MV-4-11 (cell line): ENCODE results near the gene PPY.
"Not testable (repeated sequence)": the region's sequence is repeated elsewhere in the genome, so short reads cannot be mapped to it uniquely, and the experiment has no call there.

Source experiments
- DNase-seq: peaks from one replicate; lab custom pipeline; 2025; lab: John Stamatoyannopoulos, UW

The PPY gene

DNA sequence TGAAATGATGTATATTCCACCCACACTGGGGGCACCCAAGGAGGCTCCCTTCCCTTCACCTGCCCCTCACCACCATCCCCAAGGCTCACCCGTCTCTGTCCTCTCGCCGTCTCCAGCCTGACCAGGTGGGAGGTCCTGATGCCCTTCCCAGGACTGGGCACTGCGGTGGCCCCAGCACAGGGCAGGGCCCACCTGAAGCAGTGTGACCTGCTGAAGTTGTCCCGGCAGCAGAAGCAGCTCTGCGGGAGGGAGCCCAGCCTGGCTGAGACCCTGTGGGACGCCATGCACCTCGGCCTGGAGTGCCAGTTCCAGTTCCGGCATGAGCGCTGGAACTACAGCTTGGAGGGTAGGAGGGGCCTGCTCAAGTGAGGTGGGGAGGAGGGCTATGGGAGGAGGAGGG lies 9.9 kb downstream of the PPY start:
- no peak for DNase-seq

GRCh38 chr17:43931062-43931571 lies 11.2 kb downstream of the PPY start:
- no peak for DNase-seq

- no peak for DNase-seq
Observed at GRCh38 chr17:43928609-43929008, 13.7 kb downstream of the PPY start.

DNA sequence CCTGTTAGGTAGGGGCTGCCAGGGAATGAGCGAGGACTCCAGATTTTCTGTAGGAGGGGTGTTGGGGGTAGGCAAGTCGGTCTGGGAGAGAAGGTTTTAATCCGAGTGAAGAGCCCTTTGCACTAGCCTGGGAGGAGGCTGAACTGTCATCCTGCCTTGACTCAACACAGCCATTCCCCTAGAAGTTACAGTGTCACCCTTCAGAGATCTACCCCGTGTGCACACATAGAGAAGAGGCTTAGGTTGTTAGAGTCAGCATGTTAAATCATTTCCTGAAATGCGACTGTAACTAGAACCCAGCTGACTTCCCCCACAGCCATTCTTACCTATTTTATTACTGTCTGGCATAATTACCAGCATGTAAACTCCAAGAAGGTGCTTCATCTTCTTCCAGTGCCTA lies 14.3 kb downstream of the PPY start:
- not testable (repeated sequence) for DNase-seq

DNA sequence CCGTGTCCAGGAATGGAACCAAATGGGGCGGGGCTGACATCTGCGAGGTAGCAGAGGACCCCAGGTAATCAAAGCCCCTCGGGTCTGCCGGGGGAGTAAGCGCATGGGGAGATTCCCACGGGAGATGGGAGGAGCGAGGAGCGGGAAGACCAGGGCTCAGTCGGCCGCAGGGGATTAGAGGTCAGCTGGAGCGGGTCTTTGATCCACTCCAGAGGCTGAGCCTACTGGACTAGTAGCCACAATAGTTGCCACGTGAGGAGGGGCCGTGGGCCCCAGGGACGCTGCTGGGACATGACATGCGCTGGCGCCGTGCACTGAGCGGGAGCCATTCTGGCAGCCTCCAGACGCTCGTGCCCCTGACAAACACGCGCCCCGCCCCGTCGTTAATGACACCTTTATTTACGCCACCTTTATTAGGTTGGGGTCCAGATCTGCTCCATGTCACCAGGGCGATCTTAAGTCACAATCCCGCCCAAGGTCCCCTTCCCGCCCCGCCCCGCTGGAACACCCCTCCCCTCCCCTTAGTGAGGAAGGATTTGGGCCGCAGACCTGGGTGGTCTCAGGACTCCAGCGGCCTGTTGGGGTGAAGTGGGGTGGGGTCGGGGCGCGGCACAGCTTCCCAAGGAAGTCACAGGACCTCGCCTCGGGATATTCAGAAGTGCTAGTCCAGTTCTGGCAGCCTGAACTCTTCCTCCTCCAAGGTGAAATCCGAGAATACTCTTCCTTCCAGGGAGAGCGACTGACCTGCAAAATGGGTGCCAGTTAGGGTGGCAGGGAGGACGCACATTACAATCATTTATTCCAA lies 15.0 kb downstream of the PPY start:
- no peak for DNase-seq

DNA sequence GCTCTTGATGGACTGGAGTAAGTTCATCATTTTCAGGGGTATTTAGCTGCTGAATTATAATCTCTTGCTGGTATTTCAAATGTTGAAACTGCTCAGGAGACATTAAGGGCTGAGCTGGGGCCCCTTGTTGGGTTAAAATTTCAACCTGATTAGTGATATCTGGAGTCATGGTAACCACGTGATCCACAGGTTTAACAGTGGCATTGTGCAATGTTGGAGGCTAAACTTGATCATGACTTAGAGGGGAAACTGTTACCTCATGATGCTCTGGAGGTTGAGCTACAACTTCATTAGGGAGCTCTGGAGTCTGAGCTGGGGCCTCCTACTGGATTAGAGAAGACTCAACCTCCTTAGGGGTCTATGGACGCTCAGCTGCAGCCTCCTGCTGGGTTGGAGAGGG lies 17.7 kb downstream of the PPY start:
- no peak for DNase-seq

DNA sequence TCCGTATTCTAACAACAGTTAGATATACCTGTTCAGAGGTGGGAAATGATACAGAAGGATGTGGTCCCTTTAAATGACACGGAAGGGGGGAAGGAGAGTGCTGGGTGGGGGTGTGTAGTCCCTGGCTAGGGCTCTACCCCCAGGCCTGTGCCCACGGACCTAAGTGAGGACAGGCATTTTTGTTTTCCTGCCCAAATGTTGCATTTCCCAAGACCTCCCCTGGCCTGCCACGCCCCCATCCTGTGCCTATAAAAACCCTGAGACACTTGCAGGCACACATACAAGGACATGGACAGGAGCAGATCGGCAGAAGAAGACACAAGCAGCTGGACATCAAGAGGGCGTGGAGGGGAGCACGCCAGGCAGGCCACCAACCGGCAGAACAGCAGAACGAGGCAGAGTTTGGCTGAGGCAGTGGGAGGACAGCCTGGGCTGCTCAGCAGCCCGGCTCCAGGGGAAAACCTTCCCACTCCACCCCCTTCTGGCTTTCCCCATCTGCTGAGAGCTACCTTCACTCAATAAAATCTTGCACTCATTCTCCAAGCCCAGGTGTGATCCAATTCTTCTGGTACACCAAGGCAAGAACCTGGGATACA lies 21.7 kb downstream of the PPY start:
- no peak for DNase-seq

DNA sequence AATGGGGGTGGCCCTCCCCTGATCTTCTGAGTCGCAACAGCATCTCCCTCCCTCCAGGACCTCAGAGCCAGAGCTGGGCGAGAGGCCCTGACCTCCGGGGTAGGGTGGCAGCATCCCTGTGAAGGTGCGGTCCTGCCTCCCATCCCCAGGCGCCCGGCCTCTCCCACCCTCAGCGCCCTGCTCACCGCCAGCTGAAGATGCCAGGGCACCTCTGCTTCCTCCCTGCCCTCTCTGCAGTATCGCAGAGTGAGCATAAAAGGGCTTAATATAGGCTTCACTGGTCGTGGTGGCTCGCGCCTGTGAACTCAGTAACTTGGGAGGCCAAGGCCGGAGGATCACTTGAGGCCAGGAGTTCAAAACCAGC lies 24.3 kb downstream of the PPY start:
- no peak for DNase-seq

DNA sequence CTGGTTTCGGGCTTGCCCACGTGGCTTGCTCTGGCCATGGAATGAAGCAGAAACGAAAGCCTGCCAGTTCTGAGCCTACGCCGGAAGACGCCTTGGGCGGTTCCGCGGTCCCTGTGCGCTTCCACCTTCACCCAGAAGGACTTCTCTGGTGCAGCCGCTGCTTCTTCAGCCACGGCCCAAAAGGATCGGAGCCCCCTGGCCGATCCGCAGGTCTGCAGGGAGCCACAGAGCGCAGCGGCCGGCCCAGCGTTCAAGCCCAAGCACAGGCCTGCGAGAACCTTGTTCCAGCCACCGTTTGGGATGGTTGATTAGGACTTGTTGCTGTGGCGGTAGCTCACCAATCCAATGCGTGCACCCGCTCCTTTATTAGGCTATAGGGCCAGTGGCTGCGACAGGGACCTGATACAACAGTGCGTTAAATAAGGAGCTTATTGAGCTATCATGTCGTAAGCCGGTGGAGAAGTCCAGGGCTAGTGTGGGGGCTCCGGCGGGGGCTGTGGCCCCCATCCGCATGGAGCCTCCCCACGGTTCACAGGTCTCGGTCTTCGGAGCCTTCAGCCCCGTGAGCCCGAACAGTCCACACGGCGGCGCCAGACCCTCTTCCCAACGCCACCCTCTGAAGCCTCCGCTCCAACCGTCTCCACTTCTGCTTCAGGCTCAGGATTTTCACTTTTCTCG lies 24.8 kb downstream of the PPY start:
- DNase-seq = peak; percentile 15

GRCh38 chr17:43917016-43917347 lies 25.3 kb downstream of the PPY start:
- DNase-seq = no peak

DNA sequence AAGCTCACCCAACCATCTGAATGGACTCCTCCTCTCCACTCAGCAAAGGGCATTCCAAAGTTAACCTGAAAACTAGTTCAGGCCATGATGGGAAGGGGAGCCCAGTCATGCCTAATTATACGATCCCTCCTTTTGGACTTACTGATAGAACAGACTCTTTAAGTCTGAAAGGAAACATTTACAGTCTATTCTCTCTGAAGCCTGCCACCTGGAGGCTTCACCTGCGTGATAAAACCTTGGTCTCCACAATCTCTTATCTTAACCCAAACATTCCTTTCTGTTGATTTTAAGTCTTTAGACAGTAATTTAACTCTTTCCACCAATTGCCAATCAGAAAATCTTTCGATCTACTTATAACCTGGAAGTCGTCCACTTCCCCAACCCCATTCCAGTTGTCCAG lies 25.9 kb downstream of the PPY start:
- DNase-seq = no peak

GRCh38 chr17:43915559-43915958 lies 26.7 kb downstream of the PPY start:
- no peak for DNase-seq

GRCh38 chr17:43914451-43914850 lies 27.8 kb downstream of the PPY start:
- DNase-seq = no peak

DNA sequence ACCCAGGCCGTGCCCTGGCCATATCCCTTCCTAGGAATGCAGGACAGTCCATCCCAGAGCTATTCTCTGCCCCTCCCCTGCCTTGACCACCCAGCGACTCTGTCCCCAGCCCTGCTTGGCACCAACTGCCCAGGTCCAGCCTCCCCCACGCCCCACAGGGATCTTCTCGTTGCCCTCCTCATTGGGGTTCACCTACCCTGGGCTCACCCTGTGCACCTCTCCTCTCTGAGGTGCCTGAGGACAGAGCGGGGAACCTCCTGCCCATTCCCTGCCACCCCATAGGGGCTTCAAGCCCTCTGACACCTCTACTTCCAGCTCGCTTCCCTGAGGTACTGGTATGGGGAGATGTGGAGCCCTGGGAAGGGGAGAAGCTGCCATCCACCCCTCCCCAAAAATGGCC lies 28.7 kb downstream of the PPY start:
- DNase-seq = no peak

DNA sequence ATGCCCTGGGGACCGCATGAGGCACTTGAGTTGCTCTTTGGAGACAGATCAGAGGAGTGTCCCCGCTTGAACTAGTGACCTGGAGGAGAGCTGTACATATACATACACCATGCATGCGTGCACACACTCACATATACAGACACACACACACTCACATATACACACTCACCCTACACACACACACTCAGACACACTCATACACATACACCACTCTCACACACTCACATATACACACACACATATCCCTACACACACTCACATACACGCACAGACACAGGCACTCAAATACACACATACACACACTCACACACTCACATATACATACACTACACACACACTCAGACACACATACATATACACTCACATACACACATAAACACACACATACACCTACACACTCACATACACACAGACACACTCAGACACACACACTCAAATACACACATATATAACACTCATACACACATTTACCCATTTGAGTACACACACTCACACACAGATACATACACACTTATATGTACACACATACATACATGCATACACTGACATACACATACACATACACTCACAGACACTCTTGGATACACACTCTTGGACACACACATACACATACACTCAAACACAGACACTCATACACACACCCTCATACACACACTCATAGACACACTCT lies 29.5 kb downstream of the PPY start:
- DNase-seq = no peak

DNA sequence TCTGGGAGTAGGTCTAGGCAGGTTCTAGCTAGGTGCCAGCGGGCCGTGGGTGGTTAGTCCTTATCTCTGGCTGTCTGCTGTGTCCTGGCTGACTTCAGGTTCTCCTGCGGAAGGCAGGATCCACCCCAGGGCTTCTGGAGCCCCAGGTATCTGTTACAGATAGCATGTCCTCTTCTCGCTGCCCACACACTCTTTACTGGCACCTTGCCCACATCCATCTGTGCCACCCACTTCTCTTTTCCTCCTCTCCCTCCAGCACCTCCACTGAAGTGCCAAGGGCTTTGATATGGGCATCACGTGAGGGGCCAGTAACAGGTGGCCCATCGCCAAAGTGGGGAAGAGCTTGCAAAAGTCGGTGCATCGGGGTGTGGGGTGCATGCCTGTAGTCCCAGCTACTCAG lies 30.4 kb downstream of the PPY start:
- DNase-seq = no peak

DNA sequence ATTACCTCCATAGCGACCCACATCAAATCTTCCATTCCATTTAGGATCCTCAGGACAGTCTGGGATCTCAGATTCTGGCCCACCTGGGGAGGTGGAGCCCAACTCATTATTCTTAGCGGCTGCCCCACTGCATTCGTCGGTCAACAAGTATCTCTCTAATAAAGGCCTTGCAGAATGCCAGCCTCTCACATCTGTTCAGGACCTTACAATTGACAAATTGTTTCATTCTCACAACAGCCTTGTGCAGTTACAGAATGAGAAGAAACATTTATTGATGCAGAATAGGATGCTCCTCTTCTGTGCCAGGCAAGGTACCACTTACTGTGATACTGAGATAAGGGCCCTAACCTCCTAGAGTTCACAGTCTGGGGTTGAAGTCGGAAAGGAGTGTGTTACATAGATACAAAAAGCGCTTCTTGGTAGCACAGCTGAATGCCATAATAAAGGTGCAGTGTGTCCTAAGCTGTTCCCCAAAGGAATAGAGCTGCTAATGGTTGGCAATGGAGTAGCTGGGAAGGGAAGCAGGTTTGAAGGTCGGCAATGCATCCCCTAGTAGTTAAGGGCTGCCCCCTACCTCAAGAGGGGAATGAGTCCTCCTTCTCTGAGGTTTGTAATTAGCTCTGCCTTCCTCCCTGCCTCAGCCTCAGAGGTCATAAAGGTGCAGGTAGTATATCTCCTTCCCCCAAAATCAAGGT lies 32.6 kb downstream of the PPY start:
- no peak for DNase-seq

DNA sequence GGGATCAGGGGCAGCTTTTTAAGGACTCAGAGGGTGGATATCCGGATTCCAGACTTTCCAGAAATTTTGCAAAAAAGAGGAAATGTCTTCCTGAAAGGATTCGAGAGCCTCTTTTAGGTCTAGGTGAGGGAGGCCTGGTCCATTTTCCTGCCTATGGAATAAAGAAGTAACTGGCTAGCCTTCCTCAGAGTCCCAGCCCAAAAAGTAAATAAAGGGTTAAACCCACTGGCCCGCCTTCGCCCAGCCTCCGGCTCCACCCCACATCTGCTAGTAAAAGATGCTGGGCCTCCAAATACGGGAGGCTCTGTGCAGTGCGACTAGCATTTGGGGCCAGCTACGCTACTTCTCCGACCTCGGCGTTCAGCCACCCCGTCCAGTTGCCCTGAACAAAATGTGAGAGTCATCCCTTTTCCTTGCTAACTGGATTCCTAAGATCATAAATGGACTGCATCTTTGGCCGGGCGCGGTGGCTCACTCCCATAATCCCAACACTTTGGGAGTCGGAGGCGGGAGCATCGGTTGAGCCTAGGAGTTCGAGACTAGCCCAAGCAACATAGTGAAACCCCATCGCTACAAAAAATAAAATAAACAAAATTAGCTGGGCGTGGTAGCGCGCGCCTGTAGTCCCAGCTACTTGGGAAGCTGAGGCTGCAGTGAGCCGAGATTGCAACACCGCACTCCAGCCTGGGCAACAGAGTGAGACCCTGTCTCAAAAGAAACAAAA lies 34.1 kb downstream of the PPY start:
- peak; percentile 16 for DNase-seq

GRCh38 chr17:43907425-43907981 lies 34.8 kb downstream of the PPY start, which contains the start of gene MPP2:
Gene MPP2, minus strand, starts transcription at chr17:43907536. Its CDS starts 3,076 bp downstream, at chr17:43904460.
- DNase-seq = peak; percentile 17

DNA sequence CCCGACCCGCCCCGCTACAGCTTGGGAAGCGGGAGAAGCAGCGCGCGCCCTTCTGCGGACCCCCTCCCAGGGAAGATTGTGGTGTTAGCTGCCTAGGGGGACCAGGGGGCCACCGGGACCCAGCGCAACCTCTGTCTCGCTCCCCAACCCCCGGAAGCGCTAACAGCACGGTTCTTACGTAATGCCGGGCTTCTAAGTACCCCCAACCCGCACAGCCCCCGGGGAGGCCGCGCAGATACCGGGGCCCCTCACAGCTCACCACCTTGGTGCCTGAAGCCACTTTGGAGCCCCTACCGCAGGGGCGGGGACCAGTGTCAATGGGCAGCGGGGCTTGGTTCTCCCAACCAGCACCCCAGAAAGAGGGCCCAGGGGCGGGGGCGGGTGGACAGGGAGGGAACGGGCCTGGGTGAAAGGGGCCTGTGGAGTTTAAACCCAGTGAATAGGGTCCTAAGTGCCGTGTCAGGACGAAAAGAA lies 35.3 kb downstream of the PPY start:
- no peak for DNase-seq
